Measurements from ENCODE around the gene MAP1B. TPM values are rescaled to one million over a fixed set of nuclear protein-coding genes. Genes with fewer than 3 reads are reported as not detected.

The MAP1B gene
- total and polyA plus RNA-seq, 4 donors, result 0.58 to 5.0 (median 2.1) TPM

GRCh38 chr5:72180925-72181324, 73.7 kb downstream of the MAP1B start:
- Histone ChIP-seq H3K36me3 (ENCODE audit: control insufficient read depth in 4 of 4, insufficient read depth in 3 of 4, low read depth in 1 of 4, low read length in 3 of 4) (no peaks in the 10 kb centered on the region), H3K27ac (ENCODE audit: low read depth in 1 of 2, low read length in 2 of 2) (no peak overlapping the region), H3K9ac (ENCODE audit: low read depth in 1 of 2, low read length in 2 of 2) (no peak overlapping the region), H3K4me1 (ENCODE audit: control insufficient read depth in 4 of 4, insufficient read depth in 4 of 4, low read length in 3 of 4) (no peaks in the 10 kb centered on the region), H3K27me3 (ENCODE audit: control insufficient read depth in 4 of 4, insufficient read depth in 4 of 4, low read length in 3 of 4) (peaks cover 0 to 10% (median 0%) of the 10 kb centered on the region in 4 donors), H3K4me3 (ENCODE audit: low read depth in 1 of 3, low read length in 3 of 3) (no peak overlapping the region), H3K9me3 (ENCODE audit: control insufficient read depth in 4 of 4, low read length in 3 of 4) (no peaks in the 10 kb centered on the region)
- TF ChIP-seq, protein P1, sequence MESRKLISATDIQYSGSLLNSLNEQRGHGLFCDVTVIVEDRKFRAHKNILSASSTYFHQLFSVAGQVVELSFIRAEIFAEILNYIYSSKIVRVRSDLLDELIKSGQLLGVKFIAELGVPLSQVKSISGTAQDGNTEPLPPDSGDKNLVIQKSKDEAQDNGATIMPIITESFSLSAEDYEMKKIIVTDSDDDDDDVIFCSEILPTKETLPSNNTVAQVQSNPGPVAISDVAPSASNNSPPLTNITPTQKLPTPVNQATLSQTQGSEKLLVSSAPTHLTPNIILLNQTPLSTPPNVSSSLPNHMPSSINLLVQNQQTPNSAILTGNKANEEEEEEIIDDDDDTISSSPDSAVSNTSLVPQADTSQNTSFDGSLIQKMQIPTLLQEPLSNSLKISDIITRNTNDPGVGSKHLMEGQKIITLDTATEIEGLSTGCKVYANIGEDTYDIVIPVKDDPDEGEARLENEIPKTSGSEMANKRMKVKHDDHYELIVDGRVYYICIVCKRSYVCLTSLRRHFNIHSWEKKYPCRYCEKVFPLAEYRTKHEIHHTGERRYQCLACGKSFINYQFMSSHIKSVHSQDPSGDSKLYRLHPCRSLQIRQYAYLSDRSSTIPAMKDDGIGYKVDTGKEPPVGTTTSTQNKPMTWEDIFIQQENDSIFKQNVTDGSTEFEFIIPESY (IDR thresholded peaks at IDR 0.05), result no peak
- no peak for TF ChIP-seq NR2F2 (IDR thresholded peaks at IDR 0.05)
- no peak for TF ChIP-seq SP1 (IDR thresholded peaks at IDR 0.05)
- no peak for TF ChIP-seq GABPA (IDR thresholded peaks at IDR 0.05 in 1 of 2, conservative IDR thresholded peaks at IDR 0.05 in 1 of 2)
- no peak for TF ChIP-seq FOXA1 (IDR thresholded peaks at IDR 0.05)
- TF ChIP-seq, protein P2, sequence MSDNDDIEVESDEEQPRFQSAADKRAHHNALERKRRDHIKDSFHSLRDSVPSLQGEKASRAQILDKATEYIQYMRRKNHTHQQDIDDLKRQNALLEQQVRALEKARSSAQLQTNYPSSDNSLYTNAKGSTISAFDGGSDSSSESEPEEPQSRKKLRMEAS (IDR thresholded peaks at IDR 0.05), result no peak
- no peak for TF ChIP-seq FOXA2 (IDR thresholded peaks at IDR 0.05)
- no peak for TF ChIP-seq HNF4G (IDR thresholded peaks at IDR 0.05)
- TF ChIP-seq, protein P3, sequence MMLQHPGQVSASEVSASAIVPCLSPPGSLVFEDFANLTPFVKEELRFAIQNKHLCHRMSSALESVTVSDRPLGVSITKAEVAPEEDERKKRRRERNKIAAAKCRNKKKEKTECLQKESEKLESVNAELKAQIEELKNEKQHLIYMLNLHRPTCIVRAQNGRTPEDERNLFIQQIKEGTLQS (IDR thresholded peaks at IDR 0.05), result no peak
- TF ChIP-seq HNF4A (conservative IDR thresholded peaks at IDR 0.05), result no peak
- TF ChIP-seq YY1 (IDR thresholded peaks at IDR 0.05), result no peak
- no peak for TF ChIP-seq RAD21 (IDR thresholded peaks at IDR 0.05)
- TF ChIP-seq JUND (IDR thresholded peaks at IDR 0.05), result no peak
- 77% methylated on average over 4 of the region's 4 CpGs for WGBS
- no peak for DNase-seq (ENCODE audit: low spot score)

- no peaks in the 10 kb centered on the region for H3K36me3 ChIP-seq (ENCODE audit: control insufficient read depth in 4 of 4, insufficient read depth in 3 of 4, low read depth in 1 of 4, low read length in 3 of 4)
- no peak overlapping the region for H3K27ac ChIP-seq (ENCODE audit: low read depth in 1 of 2, low read length in 2 of 2)
- peaks cover 0 to 10% (median 0%) of the 10 kb centered on the region in 4 donors for H3K27me3 ChIP-seq (ENCODE audit: control insufficient read depth in 4 of 4, insufficient read depth in 4 of 4, low read length in 3 of 4)
- no peaks in the 10 kb centered on the region for H3K9me3 ChIP-seq (ENCODE audit: control insufficient read depth in 4 of 4, low read length in 3 of 4)
- H3K4me3 ChIP-seq (ENCODE audit: low read depth in 1 of 3, low read length in 3 of 3), result no peak overlapping the region
- 89% methylated on average over 7 of the region's 7 CpGs for WGBS
- no peak overlapping the region for H3K9ac ChIP-seq (ENCODE audit: low read depth in 1 of 2, low read length in 2 of 2)
- H3K4me1 ChIP-seq (ENCODE audit: control insufficient read depth in 4 of 4, insufficient read depth in 4 of 4, low read length in 3 of 4), result no peaks in the 10 kb centered on the region
- no peak for DNase-seq (ENCODE audit: low spot score)
- TF ChIP-seq RAD21 (IDR thresholded peaks at IDR 0.05) (no peak), HNF4A (conservative IDR thresholded peaks at IDR 0.05) (no peak), HNF4G (IDR thresholded peaks at IDR 0.05) (no peak), GABPA (IDR thresholded peaks at IDR 0.05 in 1 of 2, conservative IDR thresholded peaks at IDR 0.05 in 1 of 2) (no peak)
- TF ChIP-seq, protein P3 (IDR thresholded peaks at IDR 0.05), result no peak
- TF ChIP-seq, protein P1 (IDR thresholded peaks at IDR 0.05), result no peak
- TF ChIP-seq, protein P2 (IDR thresholded peaks at IDR 0.05), result no peak
Measured at GRCh38 chr5:72182686-72183085, 75.4 kb downstream of the MAP1B start.
